ENCODE measurements around the gene JPH4. TPM values are rescaled to one million over a fixed set of nuclear protein-coding genes. Genes with fewer than 3 reads are reported as not detected.

Gene JPH4
- total RNA-seq, 1 experiment from 2014 or later: not detected

DNA sequence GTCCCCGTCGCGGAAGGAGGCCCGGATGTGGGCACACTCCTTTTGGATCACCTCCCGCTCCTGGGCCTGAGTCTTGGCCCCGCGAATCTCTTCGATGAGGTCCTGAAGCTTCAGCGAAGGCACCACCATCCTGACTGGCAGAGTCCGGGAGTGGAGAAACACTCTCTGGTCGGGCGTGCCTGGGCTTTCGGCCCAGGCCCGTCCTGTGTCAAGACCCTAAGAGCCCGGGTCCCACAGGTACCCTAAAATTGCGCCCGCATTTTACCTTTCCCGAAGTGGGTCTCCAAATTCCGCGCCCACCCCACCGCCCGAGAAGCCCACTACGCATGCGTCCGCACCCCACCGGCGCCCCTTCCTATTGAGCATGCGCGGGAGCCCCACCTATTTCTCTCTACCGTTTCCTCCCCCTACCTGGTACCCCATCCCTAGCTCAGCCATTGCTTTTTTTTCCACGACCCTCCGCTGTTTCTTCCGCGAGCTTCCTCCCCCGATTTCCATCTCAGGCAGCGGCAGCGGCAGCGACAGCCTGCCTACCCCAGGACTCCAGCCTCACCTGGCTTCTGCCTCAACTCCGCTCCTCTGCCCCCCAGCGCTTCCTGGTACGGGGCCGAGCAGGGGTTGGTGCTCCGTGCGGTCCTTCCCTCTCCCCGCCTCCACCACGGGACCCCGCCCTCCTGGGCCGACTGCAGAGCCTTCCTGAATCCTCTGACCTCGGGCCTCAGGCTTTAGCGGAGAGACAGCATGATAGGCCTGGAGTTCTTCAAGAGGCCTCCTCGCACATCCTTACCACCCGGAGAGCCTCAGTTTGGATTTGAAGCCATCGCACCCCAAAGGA is 11.2 kb downstream of the JPH4 start, which contains the start of gene AP1G2:
AP1G2 (minus strand) TSS at position 606 of the 835 bp plus-strand sequence; CDS start at position 129, 477 bp downstream.
- Mint-ChIP-seq H3K9me3 (ENCODE audit: unreplicated experiment) (no peaks in the 10 kb centered on the region), H3K36me3 (ENCODE audit: insufficient read depth, unreplicated experiment) (peaks cover 25% of the 10 kb centered on the region), H3K4me3 (ENCODE audit: unreplicated experiment) (peak within 1 kb of the TSS; percentile 94), H3K4me1 (ENCODE audit: low read depth, unreplicated experiment) (peaks cover 7% of the 10 kb centered on the region), H3K27me3 (ENCODE audit: insufficient read depth, unreplicated experiment) (no peaks in the 10 kb centered on the region), H3K27ac (ENCODE audit: unreplicated experiment) (peak within 1 kb of the TSS; percentile 89)
- peaks cover 9% of the 10 kb centered on the region; the same call in 1 of the 2 replicates for H3K4me1 ChIP-seq
- peak; percentile 94 to 95 for DNase-seq
- no peaks in the 10 kb centered on the region for H3K9me3 ChIP-seq
- H3K36me3 ChIP-seq (ENCODE audit: control insufficient read depth, insufficient read depth, low read length): no peaks in the 10 kb centered on the region; the same call in 1 of the 2 replicates
- TSS peak; percentile 50 for BruUV-seq (replicated peaks)
- intact Hi-C loops (cut with micrococcal nuclease; ENCODE audit: unreplicated experiment): no loop called here
- H3K27me3 ChIP-seq (replicated peaks; ENCODE audit: control insufficient read depth, insufficient read depth, low read length): no peaks in the 10 kb centered on the region
- CTCF ChIA-PET: interaction anchor here (0.6 to 1.0 kb wide), 3 partner anchors 22 to 343 kb away, joined by 3 to 7 read pairs (median 3); no protein-coding TSS in a partner anchor
- peak within 1 kb of the TSS; percentile 72 for H3K4me3 ChIP-seq (ENCODE audit: low read depth, low read length)
- POLR2A ChIA-PET: interaction anchor here (0.6 kb wide), 1 partner anchor 600 kb away, joined by 3 read pairs; no protein-coding TSS in a partner anchor
- TF ChIP-seq, protein P1, sequence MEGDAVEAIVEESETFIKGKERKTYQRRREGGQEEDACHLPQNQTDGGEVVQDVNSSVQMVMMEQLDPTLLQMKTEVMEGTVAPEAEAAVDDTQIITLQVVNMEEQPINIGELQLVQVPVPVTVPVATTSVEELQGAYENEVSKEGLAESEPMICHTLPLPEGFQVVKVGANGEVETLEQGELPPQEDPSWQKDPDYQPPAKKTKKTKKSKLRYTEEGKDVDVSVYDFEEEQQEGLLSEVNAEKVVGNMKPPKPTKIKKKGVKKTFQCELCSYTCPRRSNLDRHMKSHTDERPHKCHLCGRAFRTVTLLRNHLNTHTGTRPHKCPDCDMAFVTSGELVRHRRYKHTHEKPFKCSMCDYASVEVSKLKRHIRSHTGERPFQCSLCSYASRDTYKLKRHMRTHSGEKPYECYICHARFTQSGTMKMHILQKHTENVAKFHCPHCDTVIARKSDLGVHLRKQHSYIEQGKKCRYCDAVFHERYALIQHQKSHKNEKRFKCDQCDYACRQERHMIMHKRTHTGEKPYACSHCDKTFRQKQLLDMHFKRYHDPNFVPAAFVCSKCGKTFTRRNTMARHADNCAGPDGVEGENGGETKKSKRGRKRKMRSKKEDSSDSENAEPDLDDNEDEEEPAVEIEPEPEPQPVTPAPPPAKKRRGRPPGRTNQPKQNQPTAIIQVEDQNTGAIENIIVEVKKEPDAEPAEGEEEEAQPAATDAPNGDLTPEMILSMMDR (IDR thresholded peaks at IDR 0.05; ENCODE audit: insufficient read depth in 1 of 2, low read depth in 1 of 2, low read length in 1 of 2, severe bottlenecking in 1 of 2, unreplicated experiment in 1 of 2): no peak

DNA sequence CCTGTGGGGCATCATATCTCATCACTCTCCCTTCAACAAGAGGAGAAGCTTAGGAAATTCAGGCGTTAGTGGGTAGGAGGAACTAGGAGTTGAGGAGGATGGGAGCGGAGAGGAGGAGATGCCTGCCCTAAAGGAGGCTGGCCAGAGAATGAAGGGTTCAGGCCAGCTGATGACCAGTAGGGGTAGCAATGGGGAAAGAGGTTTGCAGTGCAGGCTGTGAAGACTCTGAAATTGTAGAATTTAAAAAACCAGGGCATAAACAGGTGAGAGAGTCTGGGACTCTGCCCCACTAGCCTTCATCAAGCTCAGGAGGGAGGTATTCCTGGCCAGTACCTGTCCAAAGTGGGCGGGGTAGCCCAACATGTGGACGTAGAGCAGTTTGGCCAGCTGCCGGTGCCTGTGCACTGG is 11.8 kb downstream of the JPH4 start:
- CTCF ChIA-PET: interaction anchor here (1.0 kb wide), 1 partner anchor 22 kb away, joined by 7 read pairs; no protein-coding TSS in a partner anchor
- Histone ChIP-seq H3K27me3 (replicated peaks; ENCODE audit: control insufficient read depth, insufficient read depth, low read length) (no peaks in the 10 kb centered on the region), H3K36me3 (ENCODE audit: control insufficient read depth, insufficient read depth, low read length) (peaks cover 1% of the 10 kb centered on the region), H3K9me3 (no peaks in the 10 kb centered on the region), H3K4me3 (ENCODE audit: low read depth, low read length) (peak overlapping the region; percentile 72), H3K4me1 (peaks cover 9% of the 10 kb centered on the region; the same call in 1 of the 2 replicates)
- Mint-ChIP-seq H3K9me3 (ENCODE audit: unreplicated experiment) (no peaks in the 10 kb centered on the region), H3K36me3 (ENCODE audit: insufficient read depth, unreplicated experiment) (peaks cover 28% of the 10 kb centered on the region), H3K4me3 (ENCODE audit: unreplicated experiment) (peak overlapping the region; percentile 94), H3K27me3 (ENCODE audit: insufficient read depth, unreplicated experiment) (no peaks in the 10 kb centered on the region), H3K4me1 (ENCODE audit: low read depth, unreplicated experiment) (peaks cover 7% of the 10 kb centered on the region), H3K27ac (ENCODE audit: unreplicated experiment) (peak overlapping the region; percentile 89)
- TF ChIP-seq, protein P1 (IDR thresholded peaks at IDR 0.05; ENCODE audit: insufficient read depth in 1 of 2, low read depth in 1 of 2, low read length in 1 of 2, severe bottlenecking in 1 of 2, unreplicated experiment in 1 of 2): peak; percentile 4 to 9
- POLR2A ChIA-PET: interaction anchor here (0.6 kb wide), 1 partner anchor 600 kb away, joined by 3 read pairs; no protein-coding TSS in a partner anchor
- BruUV-seq (replicated peaks): no TSS peak
- intact Hi-C loops (cut with micrococcal nuclease; ENCODE audit: unreplicated experiment): no loop called here
- no peak for DNase-seq

DNA sequence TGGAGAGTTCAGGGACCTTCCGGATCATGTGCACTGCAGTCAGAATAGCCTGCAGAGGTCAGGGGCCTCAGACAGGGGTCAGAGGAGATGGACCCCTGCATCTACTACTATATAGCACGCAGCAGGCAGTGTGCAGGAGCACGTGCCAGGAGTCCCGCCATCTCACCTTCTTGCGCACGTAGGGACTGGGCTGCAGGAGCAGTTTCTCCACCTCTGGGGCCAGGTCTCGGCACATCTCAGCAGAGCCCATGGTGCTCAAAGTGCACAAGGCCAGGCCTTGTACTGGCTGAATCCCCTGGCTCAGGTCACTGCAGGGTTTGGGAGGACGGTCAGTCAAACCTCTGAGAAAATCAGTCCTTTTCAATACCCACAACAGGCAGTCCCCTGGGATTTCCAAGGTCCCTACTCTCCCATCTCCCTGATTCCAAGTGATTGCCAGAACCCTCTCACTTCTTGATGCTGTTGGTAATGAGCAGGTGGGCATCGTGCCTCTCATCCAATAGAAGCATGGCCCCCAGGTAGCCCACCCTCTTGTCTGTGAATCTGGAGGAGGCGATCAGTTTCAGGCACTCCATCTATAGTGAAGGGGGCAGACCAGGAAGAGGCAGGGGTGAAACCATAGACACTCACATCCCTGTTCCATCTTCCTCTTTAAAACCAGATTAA is 12.3 kb downstream of the JPH4 start:
- no peak for DNase-seq
- H3K27me3 Mint-ChIP-seq (ENCODE audit: insufficient read depth, unreplicated experiment): no peaks in the 10 kb centered on the region
- no peaks in the 10 kb centered on the region for H3K9me3 Mint-ChIP-seq (ENCODE audit: unreplicated experiment)
- H3K4me1 Mint-ChIP-seq (ENCODE audit: low read depth, unreplicated experiment): peaks cover 7% of the 10 kb centered on the region
- intact Hi-C loops (cut with micrococcal nuclease; ENCODE audit: unreplicated experiment): no loop called here
- Histone ChIP-seq H3K9me3 (no peaks in the 10 kb centered on the region), H3K36me3 (ENCODE audit: control insufficient read depth, insufficient read depth, low read length) (peaks cover 3% of the 10 kb centered on the region), H3K4me1 (peaks cover 9% of the 10 kb centered on the region; the same call in 1 of the 2 replicates), H3K4me3 (ENCODE audit: low read depth, low read length) (peak overlapping the region; percentile 72), H3K27me3 (replicated peaks; ENCODE audit: control insufficient read depth, insufficient read depth, low read length) (no peaks in the 10 kb centered on the region)
- ChIA-PET POLR2A (no interaction called here), CTCF (no interaction called here)
- H3K27ac Mint-ChIP-seq (ENCODE audit: unreplicated experiment): peak overlapping the region; percentile 89
- TF ChIP-seq, protein P1 (IDR thresholded peaks at IDR 0.05; ENCODE audit: insufficient read depth in 1 of 2, low read depth in 1 of 2, low read length in 1 of 2, severe bottlenecking in 1 of 2, unreplicated experiment in 1 of 2): no peak
- BruUV-seq (replicated peaks): no TSS peak
- H3K4me3 Mint-ChIP-seq (ENCODE audit: unreplicated experiment): peak overlapping the region; percentile 94
- H3K36me3 Mint-ChIP-seq (ENCODE audit: insufficient read depth, unreplicated experiment): peaks cover 33% of the 10 kb centered on the region

Measured in Caco-2 (cell line).